ENCODE measurements around the gene UCHL1. TPM values are rescaled to one million over a fixed set of nuclear protein-coding genes. Genes with fewer than 3 reads are reported as not detected.
A peak's percentile ranks its signal among the peaks of the same experiment; 100 is the strongest.

Gene UCHL1
- total and polyA plus RNA-seq, 10 of the 15 experiments (the other 5 are each of a cell fraction or from before 2014, with no cell fraction given), result 0.29 to 178 (median 125) TPM

DNA sequence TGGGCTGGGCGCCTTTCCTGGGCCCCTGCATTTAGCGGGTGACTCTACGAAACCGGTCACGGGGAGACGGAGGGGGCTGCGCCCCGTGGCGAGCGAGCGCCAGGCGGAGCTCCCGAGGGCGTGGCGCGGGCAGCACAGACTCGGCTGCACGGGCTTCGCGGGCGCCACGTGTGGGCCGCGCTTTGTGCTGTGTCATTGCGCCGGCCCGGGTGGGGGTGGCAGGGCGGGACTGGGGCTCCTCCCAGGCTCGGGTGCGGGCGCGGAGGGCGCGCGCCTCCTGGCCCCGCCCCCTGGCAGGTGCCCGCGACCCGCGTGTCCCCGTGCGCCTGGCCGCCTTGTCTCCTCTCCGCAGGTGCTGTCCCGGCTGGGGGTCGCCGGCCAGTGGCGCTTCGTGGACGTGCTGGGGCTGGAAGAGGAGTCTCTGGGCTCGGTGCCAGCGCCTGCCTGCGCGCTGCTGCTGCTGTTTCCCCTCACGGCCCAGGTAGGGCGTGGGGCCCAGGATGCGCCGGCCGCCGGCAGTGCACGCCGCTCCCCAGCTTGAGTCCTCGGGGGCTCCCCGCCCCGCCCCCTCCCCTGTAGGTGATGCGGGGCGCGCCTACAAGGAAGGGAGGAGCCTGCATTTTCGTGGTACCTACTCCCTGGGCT, 651 bp downstream of the UCHL1 start:
- Histone ChIP-seq H3K36me3 (ENCODE audit: control insufficient read depth in 2 of 2, insufficient read depth in 2 of 2, low read length in 1 of 2) (no peaks in the 10 kb centered on the region), H3K79me2 (ENCODE audit: control insufficient read depth, insufficient read depth, low read length) (no peaks in the 10 kb centered on the region), H3K9me3 (replicated peaks; ENCODE audit: control insufficient read depth, insufficient read depth, low read length) (no peaks in the 10 kb centered on the region), H3K4me1 (ENCODE audit: control insufficient read depth, insufficient read depth, low read length) (peaks cover 3% of the 10 kb centered on the region; the same call in 1 of the 2 replicates), H3K9ac (ENCODE audit: control insufficient read depth, insufficient read depth, low read length) (peak overlapping the region; percentile 58; the same call in 1 of the 2 replicates), H2AFZ (ENCODE audit: control insufficient read depth, low read depth, low read length) (peak overlapping the region; percentile 68), H3K27me3 (replicated peaks in 1 of 2; ENCODE audit: control insufficient read depth in 2 of 2, insufficient read depth in 2 of 2, low read length in 1 of 2) (peaks cover 1 to 11% of the 10 kb centered on the region in 2 experiments), H4K20me1 (ENCODE audit: control insufficient read depth, insufficient read depth) (no peaks in the 10 kb centered on the region), H3K4me3 (peak overlapping the region; percentile 67), H3K27ac (ENCODE audit: control insufficient read depth, insufficient read depth) (no peak overlapping the region), H3K4me2 (ENCODE audit: control insufficient read depth, insufficient read depth) (peak overlapping the region; percentile 52)
- in situ Hi-C loops (cut with MboI) (no loop called here), intact Hi-C loops (cut with micrococcal nuclease; ENCODE audit: unreplicated experiment) (no loop called here)
- WGBS (ENCODE audit: insufficient coverage, insufficient replicate concordance, low lambda C conversion rate, missing lambda C conversion rate), result 1% methylated on average over 44 of the region's 69 CpGs
- RAD21 ChIA-PET (ENCODE audit: unreplicated experiment), result no interaction called here
- POLR2A ChIA-PET, result interaction anchor here (0.5 kb wide), 1 partner anchor 19 kb away, joined by 4 read pairs; no protein-coding TSS in a partner anchor
- TF ChIP-seq, protein P1, sequence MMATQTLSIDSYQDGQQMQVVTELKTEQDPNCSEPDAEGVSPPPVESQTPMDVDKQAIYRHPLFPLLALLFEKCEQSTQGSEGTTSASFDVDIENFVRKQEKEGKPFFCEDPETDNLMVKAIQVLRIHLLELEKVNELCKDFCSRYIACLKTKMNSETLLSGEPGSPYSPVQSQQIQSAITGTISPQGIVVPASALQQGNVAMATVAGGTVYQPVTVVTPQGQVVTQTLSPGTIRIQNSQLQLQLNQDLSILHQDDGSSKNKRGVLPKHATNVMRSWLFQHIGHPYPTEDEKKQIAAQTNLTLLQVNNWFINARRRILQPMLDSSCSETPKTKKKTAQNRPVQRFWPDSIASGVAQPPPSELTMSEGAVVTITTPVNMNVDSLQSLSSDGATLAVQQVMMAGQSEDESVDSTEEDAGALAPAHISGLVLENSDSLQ (IDR thresholded peaks at IDR 0.05), result no peak
- TF ChIP-seq BHLHE40 (IDR thresholded peaks at IDR 0.05; ENCODE audit: borderline replicate concordance in 1 of 2, low read depth in 2 of 2, low read length in 1 of 2), result peak; percentile 30 to 47; a peak in 1 of 4 replicates
- TF ChIP-seq, protein P2, sequence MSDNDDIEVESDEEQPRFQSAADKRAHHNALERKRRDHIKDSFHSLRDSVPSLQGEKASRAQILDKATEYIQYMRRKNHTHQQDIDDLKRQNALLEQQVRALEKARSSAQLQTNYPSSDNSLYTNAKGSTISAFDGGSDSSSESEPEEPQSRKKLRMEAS (IDR thresholded peaks at IDR 0.05; ENCODE audit: low read depth, low read length), result peak; percentile 57; the same call in 1 of the 2 replicates
- TF ChIP-seq, protein P3, sequence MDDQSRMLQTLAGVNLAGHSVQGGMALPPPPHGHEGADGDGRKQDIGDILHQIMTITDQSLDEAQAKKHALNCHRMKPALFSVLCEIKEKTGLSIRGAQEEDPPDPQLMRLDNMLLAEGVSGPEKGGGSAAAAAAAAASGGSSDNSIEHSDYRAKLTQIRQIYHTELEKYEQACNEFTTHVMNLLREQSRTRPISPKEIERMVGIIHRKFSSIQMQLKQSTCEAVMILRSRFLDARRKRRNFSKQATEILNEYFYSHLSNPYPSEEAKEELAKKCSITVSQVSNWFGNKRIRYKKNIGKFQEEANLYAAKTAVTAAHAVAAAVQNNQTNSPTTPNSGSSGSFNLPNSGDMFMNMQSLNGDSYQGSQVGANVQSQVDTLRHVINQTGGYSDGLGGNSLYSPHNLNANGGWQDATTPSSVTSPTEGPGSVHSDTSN (IDR thresholded peaks at IDR 0.05; ENCODE audit: insufficient replicate concordance, low read depth, low read length), result no peak
- TF ChIP-seq, protein P4, sequence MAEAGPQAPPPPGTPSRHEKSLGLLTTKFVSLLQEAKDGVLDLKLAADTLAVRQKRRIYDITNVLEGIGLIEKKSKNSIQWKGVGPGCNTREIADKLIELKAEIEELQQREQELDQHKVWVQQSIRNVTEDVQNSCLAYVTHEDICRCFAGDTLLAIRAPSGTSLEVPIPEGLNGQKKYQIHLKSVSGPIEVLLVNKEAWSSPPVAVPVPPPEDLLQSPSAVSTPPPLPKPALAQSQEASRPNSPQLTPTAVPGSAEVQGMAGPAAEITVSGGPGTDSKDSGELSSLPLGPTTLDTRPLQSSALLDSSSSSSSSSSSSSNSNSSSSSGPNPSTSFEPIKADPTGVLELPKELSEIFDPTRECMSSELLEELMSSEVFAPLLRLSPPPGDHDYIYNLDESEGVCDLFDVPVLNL (IDR thresholded peaks at IDR 0.05; ENCODE audit: low read depth, low read length), result no peak
- TF ChIP-seq GABPA (IDR thresholded peaks at IDR 0.05; ENCODE audit: low read depth), result no peak
- TF ChIP-seq, protein P5, sequence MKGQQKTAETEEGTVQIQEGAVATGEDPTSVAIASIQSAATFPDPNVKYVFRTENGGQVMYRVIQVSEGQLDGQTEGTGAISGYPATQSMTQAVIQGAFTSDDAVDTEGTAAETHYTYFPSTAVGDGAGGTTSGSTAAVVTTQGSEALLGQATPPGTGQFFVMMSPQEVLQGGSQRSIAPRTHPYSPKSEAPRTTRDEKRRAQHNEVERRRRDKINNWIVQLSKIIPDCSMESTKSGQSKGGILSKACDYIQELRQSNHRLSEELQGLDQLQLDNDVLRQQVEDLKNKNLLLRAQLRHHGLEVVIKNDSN (IDR thresholded peaks at IDR 0.05; ENCODE audit: borderline replicate concordance, extremely low read length, insufficient read depth, low read depth, low read length), result peak; percentile 31
- TF ChIP-seq WRNIP1 (IDR thresholded peaks at IDR 0.05; ENCODE audit: borderline replicate concordance, low read depth, low read length), result no peak
- SMC1A ChIA-PET (ENCODE audit: uncharacterized antibody, unreplicated experiment), result no interaction called here
- ATAC-seq, result peak; percentile 63
- no peak for DNase-seq (ENCODE audit: low read depth, low spot score)
- no peak for FAIRE-seq
- BruUV-seq (replicated peaks), result no TSS peak
- CTCF ChIA-PET, result interaction anchor here (1.3 to 3.1 kb wide), 2 partner anchors 23 to 329 kb away, joined by 3 to 22 read pairs; no protein-coding TSS in a partner anchor

Data from GM12878 (cell line).